Activated naive CD8-positive, alpha-beta T cell treated with anti-CD3 and anti-CD28 coated beads, Interleukin-2, amount 10 ng/mL, durations not matched to agents 7 days and 5 days (primary cell): ENCODE measurements around the gene LAMC2. TPM values are rescaled to one million over a fixed set of nuclear protein-coding genes. Genes with fewer than 3 reads are reported as not detected.

ENCODE experiments used
- ATAC-seq: fragments of 150-1000 bp; cut with Tn5 transposase; one replicate; pipeline ENCODE4 v1.10.0; 2021; ENCODE audit warnings: low read depth, moderate library complexity
- POLR2A ChIA-PET: fragments of 350-600 bp; sonication (Branson Sonifier 250); formaldehyde crosslinking; loops from one replicate; lab custom pipeline; 2021; ENCODE audit warnings: antibody characterized with exemption; lab: Charles Lee
- DNase-seq: peaks from one replicate; pipeline ENCODE4 v3.0.0; 2021
- H3K27ac Mint-ChIP-seq: one replicate; pipeline ENCODE4 v1.8.0; 2022; ENCODE audit warnings: mild to moderate bottlenecking, mixed read lengths
- H3K27me3 Mint-ChIP-seq: one replicate; pipeline ENCODE4 v1.8.0; 2022; ENCODE audit warnings: mild to moderate bottlenecking, moderate library complexity, mixed read lengths
- H3K36me3 Mint-ChIP-seq: one replicate; pipeline ENCODE4 v1.8.0; 2021; ENCODE audit warnings: mild to moderate bottlenecking, mixed read lengths
- H3K4me1 Mint-ChIP-seq: one replicate; pipeline ENCODE4 v1.8.0; 2021; ENCODE audit warnings: mixed read lengths
- H3K4me3 Mint-ChIP-seq: one replicate; pipeline ENCODE4 v1.8.0; 2022; ENCODE audit warnings: mild to moderate bottlenecking, moderate library complexity, mixed read lengths
- H3K9me3 Mint-ChIP-seq: one replicate; pipeline ENCODE4 v1.8.0; 2021; ENCODE audit warnings: mixed read lengths
- total RNA-seq, 2 experiments: library from RNA; stranded (reverse); gene quantifications; one replicate each; pipeline ENCODE4 v1.2.3, GENCODE V29; 2021

LAMC2 gene
- total RNA-seq, 2 experiments from 2014 or later, result not detected

- Mint-ChIP-seq H3K4me1 (no peaks in the 10 kb centered on the region), H3K9me3 (no peaks in the 10 kb centered on the region), H3K27ac (no peak overlapping the region), H3K27me3 (peaks cover 2% of the 10 kb centered on the region), H3K4me3 (no peak overlapping the region), H3K36me3 (no peaks in the 10 kb centered on the region)
- POLR2A ChIA-PET, result no interaction called here
- ATAC-seq (no peak), DNase-seq (no peak)
These were observed 88.8 kb downstream of the LAMC2 start for GRCh38 chr1:183274836-183275235.

- Mint-ChIP-seq H3K27ac (no peak overlapping the region), H3K4me1 (no peaks in the 10 kb centered on the region), H3K27me3 (peaks cover under 1% of the 10 kb centered on the region), H3K36me3 (no peaks in the 10 kb centered on the region), H3K9me3 (no peaks in the 10 kb centered on the region), H3K4me3 (no peak overlapping the region)
- no peak for ATAC-seq
- POLR2A ChIA-PET, result no interaction called here
- DNase-seq, result no peak
These were observed 89.3 kb downstream of the LAMC2 start for GRCh38 chr1:183275322-183275721.

- H3K4me3 Mint-ChIP-seq, result no peak overlapping the region
- POLR2A ChIA-PET, result no interaction called here
- DNase-seq (no peak), ATAC-seq (no peak)
- no peak overlapping the region for H3K27ac Mint-ChIP-seq
- H3K9me3 Mint-ChIP-seq, result no peaks in the 10 kb centered on the region
- H3K36me3 Mint-ChIP-seq, result no peaks in the 10 kb centered on the region
- peaks cover 3% of the 10 kb centered on the region for H3K4me1 Mint-ChIP-seq
- no peaks in the 10 kb centered on the region for H3K27me3 Mint-ChIP-seq
These were observed 90.5 kb downstream of the LAMC2 start for GRCh38 chr1:183276386-183277080.

GRCh38 chr1:183277821-183278738 lies 92.0 kb downstream of the LAMC2 start:
- H3K36me3 Mint-ChIP-seq, result no peaks in the 10 kb centered on the region
- POLR2A ChIA-PET, result no interaction called here
- no peak overlapping the region for H3K27ac Mint-ChIP-seq
- no peaks in the 10 kb centered on the region for H3K27me3 Mint-ChIP-seq
- no peak overlapping the region for H3K4me3 Mint-ChIP-seq
- no peak for ATAC-seq
- no peak for DNase-seq
- no peaks in the 10 kb centered on the region for H3K9me3 Mint-ChIP-seq
- peaks cover 3% of the 10 kb centered on the region for H3K4me1 Mint-ChIP-seq

GRCh38 chr1:183278739-183279591 lies 92.9 kb downstream of the LAMC2 start:
- H3K36me3 Mint-ChIP-seq, result no peaks in the 10 kb centered on the region
- no peaks in the 10 kb centered on the region for H3K27me3 Mint-ChIP-seq
- no peak overlapping the region for H3K27ac Mint-ChIP-seq
- no peaks in the 10 kb centered on the region for H3K9me3 Mint-ChIP-seq
- DNase-seq, result no peak
- H3K4me3 Mint-ChIP-seq, result no peak overlapping the region
- ATAC-seq, result no peak
- peaks cover 3% of the 10 kb centered on the region for H3K4me1 Mint-ChIP-seq
- POLR2A ChIA-PET, result no interaction called here

- H3K36me3 Mint-ChIP-seq, result no peaks in the 10 kb centered on the region
- H3K27ac Mint-ChIP-seq, result no peak overlapping the region
- DNase-seq, result no peak
- no peaks in the 10 kb centered on the region for H3K9me3 Mint-ChIP-seq
- H3K4me3 Mint-ChIP-seq, result no peak overlapping the region
- POLR2A ChIA-PET, result no interaction called here
- ATAC-seq, result no peak
- peaks cover 4% of the 10 kb centered on the region for H3K27me3 Mint-ChIP-seq
- H3K4me1 Mint-ChIP-seq, result peaks cover 3% of the 10 kb centered on the region
These were observed 93.8 kb downstream of the LAMC2 start for GRCh38 chr1:183279835-183280234.

GRCh38 chr1:183281039-183281438 lies 95.0 kb downstream of the LAMC2 start:
- Mint-ChIP-seq H3K27me3 (peaks cover 4% of the 10 kb centered on the region), H3K4me1 (peaks cover 3% of the 10 kb centered on the region), H3K27ac (no peak overlapping the region), H3K36me3 (no peaks in the 10 kb centered on the region), H3K9me3 (no peaks in the 10 kb centered on the region), H3K4me3 (no peak overlapping the region)
- ATAC-seq (no peak), DNase-seq (no peak)
- POLR2A ChIA-PET, result no interaction called here

GRCh38 chr1:183281553-183282091 lies 95.6 kb downstream of the LAMC2 start:
- H3K36me3 Mint-ChIP-seq, result no peaks in the 10 kb centered on the region
- ATAC-seq, result peak; percentile 62
- no peak overlapping the region for H3K4me3 Mint-ChIP-seq
- peaks cover 3% of the 10 kb centered on the region for H3K4me1 Mint-ChIP-seq
- peaks cover 4% of the 10 kb centered on the region for H3K27me3 Mint-ChIP-seq
- peak; percentile 68 for DNase-seq
- no peaks in the 10 kb centered on the region for H3K9me3 Mint-ChIP-seq
- H3K27ac Mint-ChIP-seq, result no peak overlapping the region
- POLR2A ChIA-PET, result no interaction called here

- POLR2A ChIA-PET, result no interaction called here
- no peak overlapping the region for H3K27ac Mint-ChIP-seq
- DNase-seq, result no peak
- peaks cover 3% of the 10 kb centered on the region for H3K4me1 Mint-ChIP-seq
- no peaks in the 10 kb centered on the region for H3K9me3 Mint-ChIP-seq
- H3K27me3 Mint-ChIP-seq, result peaks cover 4% of the 10 kb centered on the region
- H3K36me3 Mint-ChIP-seq, result no peaks in the 10 kb centered on the region
- no peak overlapping the region for H3K4me3 Mint-ChIP-seq
- ATAC-seq, result no peak
These were observed 96.2 kb downstream of the LAMC2 start for GRCh38 chr1:183282101-183282855.

GRCh38 chr1:183283286-183283685 lies 97.2 kb downstream of the LAMC2 start:
- Mint-ChIP-seq H3K9me3 (no peaks in the 10 kb centered on the region), H3K4me1 (peaks cover 3% of the 10 kb centered on the region), H3K27me3 (peaks cover 4% of the 10 kb centered on the region), H3K27ac (no peak overlapping the region), H3K4me3 (no peak overlapping the region), H3K36me3 (no peaks in the 10 kb centered on the region)
- no peak for DNase-seq
- no peak for ATAC-seq
- POLR2A ChIA-PET, result no interaction called here

GRCh38 chr1:183284086-183284485 lies 98.0 kb downstream of the LAMC2 start:
- POLR2A ChIA-PET, result no interaction called here
- Mint-ChIP-seq H3K9me3 (no peaks in the 10 kb centered on the region), H3K27ac (no peak overlapping the region), H3K36me3 (no peaks in the 10 kb centered on the region), H3K4me1 (peaks cover 3% of the 10 kb centered on the region), H3K4me3 (no peak overlapping the region), H3K27me3 (peaks cover 4% of the 10 kb centered on the region)
- DNase-seq (no peak), ATAC-seq (no peak)

- no peak overlapping the region for H3K27ac Mint-ChIP-seq
- peaks cover 3% of the 10 kb centered on the region for H3K4me1 Mint-ChIP-seq
- POLR2A ChIA-PET, result interaction anchor here (0.5 kb wide), 1 partner anchor 249 kb away, joined by 4 read pairs; no protein-coding TSS in a partner anchor
These were observed 99.2 kb downstream of the LAMC2 start for GRCh38 chr1:183285256-183285655.

More at GRCh38 chr1:183285256-183285655, 99.2 kb downstream of the LAMC2 start:
- no peak for DNase-seq
- no peak for ATAC-seq
- Mint-ChIP-seq H3K36me3 (no peaks in the 10 kb centered on the region), H3K9me3 (no peaks in the 10 kb centered on the region), H3K4me3 (no peak overlapping the region), H3K27me3 (peaks cover 4% of the 10 kb centered on the region)
